ENCODE measurements around the gene GPR61.

The GPR61 gene

DNA sequence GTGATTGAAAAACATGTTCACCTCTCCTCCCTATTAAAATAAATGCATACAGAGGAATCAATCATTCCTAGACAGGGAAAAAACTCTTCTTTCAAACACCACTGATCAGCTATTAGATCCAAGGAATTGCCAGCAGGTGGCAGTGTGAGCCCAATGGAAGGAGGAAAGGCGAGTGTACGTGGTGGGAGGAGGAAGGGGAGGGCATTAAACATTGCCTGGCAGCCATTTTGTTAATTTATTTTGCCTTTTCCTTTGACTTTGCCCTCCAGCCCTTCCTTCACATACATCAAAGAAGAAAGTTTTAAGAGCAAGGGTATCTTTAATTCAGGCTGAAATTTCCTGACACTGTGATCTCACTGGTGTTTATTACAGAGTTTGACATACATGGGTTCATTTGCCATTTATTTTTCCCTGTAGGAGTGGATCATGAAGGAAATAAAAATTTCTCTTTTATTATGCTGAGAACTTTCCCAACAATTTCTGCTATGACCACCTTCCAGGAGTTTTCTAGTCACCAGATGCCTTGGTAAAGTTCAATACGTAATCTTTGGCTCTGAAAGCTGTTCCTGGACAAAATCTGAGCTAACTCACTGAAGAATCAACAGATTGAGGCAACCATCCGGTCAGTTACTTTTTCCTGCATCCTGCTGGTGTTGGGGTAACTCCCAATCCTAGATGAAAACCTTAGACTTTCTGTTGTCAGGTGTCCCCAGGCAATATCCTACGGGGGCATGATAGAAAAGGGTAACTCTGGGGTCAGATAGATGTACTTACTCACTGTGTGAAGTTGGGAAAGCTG, 6.8 kb downstream of the GPR61 start:
- DNase-seq (ENCODE audit: extremely low read depth, low read depth) = peak; percentile 70
- TF ChIP-seq, protein P1, sequence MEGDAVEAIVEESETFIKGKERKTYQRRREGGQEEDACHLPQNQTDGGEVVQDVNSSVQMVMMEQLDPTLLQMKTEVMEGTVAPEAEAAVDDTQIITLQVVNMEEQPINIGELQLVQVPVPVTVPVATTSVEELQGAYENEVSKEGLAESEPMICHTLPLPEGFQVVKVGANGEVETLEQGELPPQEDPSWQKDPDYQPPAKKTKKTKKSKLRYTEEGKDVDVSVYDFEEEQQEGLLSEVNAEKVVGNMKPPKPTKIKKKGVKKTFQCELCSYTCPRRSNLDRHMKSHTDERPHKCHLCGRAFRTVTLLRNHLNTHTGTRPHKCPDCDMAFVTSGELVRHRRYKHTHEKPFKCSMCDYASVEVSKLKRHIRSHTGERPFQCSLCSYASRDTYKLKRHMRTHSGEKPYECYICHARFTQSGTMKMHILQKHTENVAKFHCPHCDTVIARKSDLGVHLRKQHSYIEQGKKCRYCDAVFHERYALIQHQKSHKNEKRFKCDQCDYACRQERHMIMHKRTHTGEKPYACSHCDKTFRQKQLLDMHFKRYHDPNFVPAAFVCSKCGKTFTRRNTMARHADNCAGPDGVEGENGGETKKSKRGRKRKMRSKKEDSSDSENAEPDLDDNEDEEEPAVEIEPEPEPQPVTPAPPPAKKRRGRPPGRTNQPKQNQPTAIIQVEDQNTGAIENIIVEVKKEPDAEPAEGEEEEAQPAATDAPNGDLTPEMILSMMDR (IDR thresholded peaks at IDR 0.05; ENCODE audit: low read depth, low read length) = peak; percentile 74

DNA sequence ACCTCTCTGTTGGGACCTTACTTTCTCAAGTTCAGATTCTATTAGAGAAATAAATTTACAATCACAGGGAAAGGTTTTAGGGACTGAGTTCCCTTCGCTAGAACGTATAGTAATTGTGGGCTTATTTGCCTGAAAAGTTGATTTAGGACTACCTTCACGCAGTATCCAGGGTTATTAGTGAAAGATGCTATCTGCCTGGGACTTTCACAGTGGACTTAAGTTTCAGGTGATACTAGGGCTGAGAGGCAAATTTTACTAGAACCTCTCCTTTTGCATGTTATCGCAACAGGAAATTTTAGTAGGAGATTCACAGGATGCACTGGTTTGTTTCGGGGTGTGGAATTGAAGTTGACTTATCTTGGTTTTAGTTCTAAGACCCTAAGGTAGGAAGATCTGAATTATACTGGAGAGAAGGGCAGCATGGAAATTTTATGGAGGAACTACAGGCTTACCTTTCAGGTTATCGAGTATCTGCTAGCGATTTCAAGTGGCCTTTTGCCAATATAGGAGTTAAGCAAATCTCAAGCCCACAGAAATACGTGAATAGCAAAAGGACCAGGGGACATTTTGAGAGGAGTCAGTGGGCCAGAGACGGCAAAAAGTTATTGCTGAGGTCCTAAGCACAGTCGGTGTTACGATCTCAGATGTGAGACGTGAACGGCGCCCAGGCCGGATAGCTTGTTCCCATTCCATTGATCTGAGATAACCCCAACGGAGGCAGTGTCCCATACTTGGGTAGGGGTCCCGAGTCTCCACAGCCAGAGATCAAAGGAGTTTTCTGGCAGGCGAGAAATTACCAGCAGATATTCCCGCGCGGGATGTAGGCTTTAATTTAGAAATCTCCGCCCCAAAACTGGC, 8.0 kb downstream of the GPR61 start:
- DNase-seq (ENCODE audit: extremely low read depth, low read depth) = no peak
- TF ChIP-seq, protein P1 (IDR thresholded peaks at IDR 0.05; ENCODE audit: low read depth, low read length) = no peak

DNA sequence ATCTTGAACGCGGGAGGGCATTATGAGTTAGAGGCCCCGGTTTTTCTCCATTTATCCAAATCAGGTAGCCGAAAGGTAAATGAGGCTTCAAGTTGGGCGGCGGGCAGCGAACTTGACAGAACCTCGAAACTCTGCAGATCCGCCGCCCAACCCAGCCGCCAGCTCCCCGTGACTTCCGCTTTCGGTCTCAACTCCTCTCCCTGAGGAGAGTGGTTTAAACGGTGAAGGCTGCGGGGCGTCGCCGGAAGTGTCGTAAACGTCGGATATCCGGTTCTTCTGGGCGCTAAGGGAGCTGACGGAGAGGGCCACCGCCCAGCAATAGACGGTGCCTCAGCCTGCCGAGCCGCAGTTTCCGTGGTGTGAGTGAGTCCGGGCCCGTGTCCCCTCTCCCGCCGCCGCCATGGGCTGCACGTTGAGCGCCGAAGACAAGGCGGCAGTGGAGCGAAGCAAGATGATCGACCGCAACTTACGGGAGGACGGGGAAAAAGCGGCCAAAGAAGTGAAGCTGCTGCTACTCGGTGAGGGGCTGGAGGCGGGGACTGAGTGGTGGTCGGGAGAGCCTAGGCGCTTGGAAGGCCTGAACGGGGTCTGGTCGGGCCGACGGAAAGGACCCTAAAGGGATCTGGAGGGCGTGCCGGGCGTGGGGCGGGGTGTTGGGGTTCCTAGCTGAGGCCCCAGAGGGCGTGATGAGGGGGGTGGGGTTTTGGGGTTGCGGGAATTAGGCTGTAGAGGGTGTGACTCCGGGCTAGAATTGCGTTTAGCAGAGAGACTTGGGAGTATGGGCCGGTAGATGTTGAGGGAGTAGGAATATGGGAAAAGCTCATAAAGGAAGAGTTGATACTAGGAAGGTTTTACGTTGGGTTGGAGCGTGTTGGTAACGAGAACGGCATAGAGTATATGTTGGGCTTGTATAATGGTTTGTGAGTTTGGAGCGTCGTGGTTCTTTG, 8.9 kb downstream of the GPR61 start, which contains the start of gene GNAI3:
GNAI3 (plus strand) TSS at position 295 of the 947 bp plus-strand sequence; CDS start at position 401, 106 bp downstream.
- TF ChIP-seq, protein P1 (IDR thresholded peaks at IDR 0.05; ENCODE audit: low read depth, low read length) = no peak

DNA sequence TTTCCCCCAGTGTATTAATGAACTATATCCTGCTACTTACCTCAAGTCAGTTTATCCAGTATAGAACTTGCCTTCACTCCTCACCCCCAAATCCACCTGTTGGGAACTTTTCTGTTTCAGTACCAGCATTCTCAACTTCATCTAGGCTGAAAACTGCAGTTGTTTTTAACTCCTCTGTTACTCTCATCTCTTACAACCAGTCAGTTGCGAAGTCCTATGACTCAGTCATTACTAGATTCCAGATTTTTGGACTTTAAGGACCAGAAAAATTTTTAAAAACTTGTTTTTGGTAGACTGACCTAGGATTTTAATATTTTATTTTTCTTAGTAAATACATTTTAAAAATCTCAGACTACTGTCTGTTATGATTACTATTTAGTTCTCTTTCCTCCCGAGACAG, 16.9 kb downstream of the GPR61 start:
- no peak for DNase-seq (ENCODE audit: extremely low read depth, low read depth)
- TF ChIP-seq, protein P1 (IDR thresholded peaks at IDR 0.05; ENCODE audit: low read depth, low read length) = no peak

More for the DNA sequence above, 8.9 kb downstream of the GPR61 start, which contains the start of gene GNAI3:
- DNase-seq (ENCODE audit: extremely low read depth, low read depth) = peak; percentile 90

DNA sequence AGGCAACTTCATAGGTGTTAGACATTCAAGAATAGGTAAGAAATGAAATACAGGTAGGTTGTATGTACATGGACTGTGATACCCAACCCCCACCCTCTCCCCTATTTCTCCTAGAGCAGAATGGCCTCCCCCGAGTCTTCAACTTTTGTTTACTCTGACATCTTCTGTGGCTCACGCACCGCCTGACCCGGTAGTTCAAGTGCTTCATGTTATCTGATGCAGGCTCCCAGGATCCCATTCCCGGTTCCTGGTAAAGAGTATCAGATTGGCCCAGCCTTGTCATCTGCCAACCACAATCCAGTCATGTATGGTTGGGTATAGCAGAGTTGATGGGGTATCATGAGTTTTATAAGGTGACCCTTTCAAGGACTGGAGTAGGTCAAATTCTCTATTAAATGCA, 17.8 kb downstream of the GPR61 start:
- DNase-seq (ENCODE audit: extremely low read depth, low read depth) = no peak
- TF ChIP-seq, protein P1 (IDR thresholded peaks at IDR 0.05; ENCODE audit: low read depth, low read length) = no peak

DNA sequence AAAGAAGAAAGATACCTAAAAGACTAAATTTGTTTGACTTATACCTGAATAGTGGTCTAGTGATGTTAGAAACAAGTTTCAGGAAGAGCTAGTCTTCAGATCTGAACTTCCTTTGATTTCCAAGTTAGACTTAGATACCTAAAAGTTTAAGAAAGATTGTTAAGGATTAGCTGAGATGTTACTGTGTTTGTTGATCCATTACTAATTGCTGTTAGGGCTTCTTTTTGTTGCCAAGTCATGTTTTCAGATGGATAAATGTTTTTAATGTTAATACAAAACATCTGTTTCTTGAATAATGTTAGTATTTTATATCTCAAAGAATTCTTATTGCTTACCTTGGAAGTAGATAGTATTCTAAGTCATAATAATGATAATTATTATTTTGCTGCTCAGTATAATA, 20.3 kb downstream of the GPR61 start:
- DNase-seq (ENCODE audit: extremely low read depth, low read depth) = no peak
- TF ChIP-seq, protein P1 (IDR thresholded peaks at IDR 0.05; ENCODE audit: low read depth, low read length) = no peak
